Endometrium (tissue), 2 donors: ENCODE results near the gene IGF2BP2.
"Not testable (repeated sequence)": the region's sequence is repeated elsewhere in the genome, so short reads cannot be mapped to it uniquely, and the experiment has no call there.

ENCODE experiments used
- FAIRE-seq: peaks from 2 replicates; lab custom pipeline; 2012; peaks lifted over from hg19 to GRCh38; lab: Jason Lieb, UNC
- donor health status: control.
- donor health status: control.

The IGF2BP2 gene

DNA sequence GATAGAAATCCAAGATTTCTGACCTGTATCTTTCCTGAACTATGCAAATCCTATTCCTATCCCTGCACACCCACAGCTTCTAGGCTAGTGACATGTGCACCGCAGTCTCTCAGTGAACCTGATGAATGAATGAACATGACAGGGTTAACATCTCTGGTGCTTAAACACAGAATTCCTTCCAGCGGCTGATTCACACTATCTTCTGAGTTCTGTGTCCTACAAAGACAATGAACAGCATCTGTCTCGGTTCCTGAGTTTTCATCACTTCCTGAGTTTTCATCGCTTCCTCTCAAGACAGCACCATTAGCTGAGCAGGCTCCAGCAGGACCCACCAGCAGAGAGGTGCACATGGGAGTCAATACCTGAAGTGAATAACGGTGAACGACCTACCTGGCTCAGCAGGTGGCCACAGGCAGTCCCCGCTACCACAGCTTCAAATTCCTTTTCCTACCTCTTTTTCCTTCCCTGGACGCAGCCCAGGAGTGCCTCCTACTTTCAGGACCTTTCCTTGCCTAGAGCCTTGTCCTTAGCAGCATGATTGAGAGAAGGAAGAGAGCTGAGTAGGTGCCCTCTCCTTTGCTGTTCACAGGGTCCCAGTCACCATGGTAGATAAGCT, 113.5 kb downstream of the IGF2BP2 start:
- no peak for FAIRE-seq

DNA sequence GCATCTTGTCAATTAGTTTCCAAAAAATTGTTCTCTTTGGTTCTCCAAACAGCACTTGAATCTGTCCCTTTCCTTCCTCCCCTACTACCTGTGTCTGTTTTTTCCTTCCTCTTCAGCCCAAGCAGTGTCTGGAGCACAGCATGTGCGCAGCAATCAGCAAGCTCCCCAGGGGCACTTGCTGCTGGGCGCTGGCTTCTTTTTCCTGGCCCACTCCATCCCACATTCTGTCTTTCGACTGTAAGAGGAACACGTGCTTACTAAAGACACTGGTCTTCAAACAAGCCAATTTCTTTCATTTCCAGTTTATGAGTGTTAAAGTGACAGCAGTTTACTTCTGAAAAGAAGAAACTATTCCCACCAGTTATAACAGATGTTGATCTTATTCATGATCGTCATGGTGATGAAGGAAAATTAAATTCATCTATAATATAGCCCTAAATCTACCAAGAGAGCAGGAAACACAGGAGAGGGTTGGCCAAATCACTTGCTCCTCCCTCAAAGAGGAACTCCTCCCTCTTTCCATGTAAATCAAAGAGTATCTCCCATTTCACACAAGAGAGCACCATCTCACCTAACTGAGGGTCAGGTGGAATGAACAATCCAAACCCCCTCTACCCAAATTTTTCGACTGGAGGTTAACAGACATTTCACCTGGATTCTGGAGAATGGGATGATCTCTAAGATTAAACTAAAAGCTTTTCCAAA, 115.4 kb downstream of the IGF2BP2 start:
- FAIRE-seq = no peak

DNA sequence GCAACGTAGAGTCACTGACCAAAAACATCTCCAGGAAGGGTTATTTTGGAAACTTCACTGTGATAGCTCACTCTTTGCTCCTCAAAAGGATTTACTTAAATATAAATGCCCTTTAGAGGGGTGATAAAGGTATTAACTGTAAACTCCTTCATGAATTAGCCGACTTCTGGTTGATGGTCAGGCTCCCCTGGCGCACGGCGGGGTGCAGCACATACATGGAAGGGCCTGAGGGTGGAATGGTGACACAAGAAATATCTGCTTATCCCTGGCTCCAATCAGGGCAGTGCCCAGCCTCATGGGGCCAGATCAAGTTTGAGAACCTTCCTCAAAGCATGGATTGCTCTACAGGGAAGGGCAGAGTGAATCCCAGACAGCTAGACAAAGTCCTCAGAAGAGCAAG, 116.5 kb downstream of the IGF2BP2 start:
- no peak for FAIRE-seq

DNA sequence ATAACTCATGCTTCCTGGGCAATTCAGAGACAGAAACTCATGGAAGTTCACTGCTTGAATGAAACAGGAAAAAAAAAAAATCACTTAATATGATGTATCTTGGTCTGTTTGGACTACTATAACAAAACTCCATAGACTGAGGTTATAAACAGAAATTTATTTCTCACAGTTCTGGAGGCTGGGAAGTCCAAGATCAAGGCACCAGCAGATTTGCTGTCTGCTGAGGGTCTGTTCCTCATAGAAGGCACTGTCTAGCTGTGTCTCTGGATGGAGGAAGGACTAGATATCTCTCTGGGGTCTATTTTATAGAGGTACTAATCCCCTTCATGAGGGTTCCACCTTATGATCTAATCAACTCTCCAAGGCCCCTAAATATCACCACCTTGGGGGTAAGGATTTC, 119.3 kb downstream of the IGF2BP2 start:
- no peak for FAIRE-seq

DNA sequence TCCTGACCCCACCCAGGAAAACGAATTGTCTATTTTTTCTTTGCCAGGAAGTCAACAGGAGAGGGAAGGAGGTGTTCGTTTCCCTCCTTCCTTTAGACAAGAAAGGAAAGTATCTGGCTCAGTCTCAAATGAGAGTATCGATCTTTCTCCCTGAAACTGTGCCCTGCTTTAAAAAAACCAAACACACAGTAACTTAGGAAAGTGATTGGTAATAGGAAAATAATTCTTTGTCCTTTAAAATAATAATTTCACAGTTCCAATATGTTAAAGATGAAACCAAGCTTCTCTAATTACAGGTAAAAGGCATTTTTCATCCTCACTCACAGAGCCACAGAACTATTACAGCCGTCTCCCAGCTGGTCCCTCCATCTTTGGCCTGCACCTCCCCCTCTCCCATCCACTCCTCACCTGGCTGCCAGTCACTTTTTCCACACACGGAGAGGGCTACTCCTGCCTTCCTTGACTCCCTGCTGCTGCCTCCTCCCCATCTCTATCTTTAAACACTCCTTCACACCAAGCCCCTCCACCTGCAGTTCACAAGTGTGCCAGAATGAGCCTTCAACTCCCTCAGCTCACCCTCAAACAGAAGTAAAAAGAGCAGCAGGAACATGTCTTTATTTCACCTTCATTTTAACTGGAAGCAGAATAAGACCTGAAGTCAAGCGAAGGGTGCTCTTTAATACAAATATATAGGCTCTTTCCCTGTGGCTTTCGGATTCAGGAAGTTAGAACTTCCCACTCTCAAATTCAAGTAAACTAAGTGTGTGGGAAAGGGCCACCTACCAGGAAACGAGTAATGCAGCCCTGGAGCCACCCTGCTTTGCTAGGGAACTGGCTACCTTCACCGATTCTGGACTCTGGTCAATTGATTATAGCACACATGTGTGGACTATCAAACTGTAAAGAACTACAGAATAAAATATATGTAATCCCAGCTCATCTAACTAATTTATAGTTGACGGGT, 122.3 kb downstream of the IGF2BP2 start:
- FAIRE-seq = no peak

DNA sequence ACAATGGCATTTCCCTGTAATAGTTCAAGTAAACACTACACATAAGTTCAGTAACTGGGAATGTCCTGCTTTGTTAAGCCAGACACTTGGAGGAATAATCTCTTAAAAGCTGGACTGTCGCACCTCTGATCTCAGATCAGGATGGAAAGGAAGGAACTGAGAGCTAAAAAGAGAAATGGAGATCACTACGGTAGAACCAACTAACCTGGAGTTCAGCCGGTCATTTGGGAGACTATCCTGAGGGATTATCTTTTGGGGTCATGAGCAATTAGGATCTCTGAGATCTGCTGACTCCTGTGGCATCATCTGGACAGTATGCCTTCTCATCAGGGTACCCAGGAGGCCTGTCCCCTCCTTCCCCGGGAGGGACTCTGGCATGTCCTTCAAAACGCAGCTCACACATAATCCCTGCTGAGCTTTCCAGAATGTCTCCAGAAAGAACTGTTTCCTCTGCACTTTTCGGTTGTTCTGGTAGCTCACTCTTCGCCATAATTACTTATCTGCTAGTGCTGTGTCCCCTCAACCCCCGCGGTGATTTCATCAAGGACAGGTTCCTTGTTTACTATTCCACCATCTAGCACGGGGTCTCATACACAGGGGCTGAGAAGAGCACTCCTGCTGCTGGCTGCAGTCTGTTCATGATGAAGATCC, 123.1 kb downstream of the IGF2BP2 start:
- FAIRE-seq = no peak

DNA sequence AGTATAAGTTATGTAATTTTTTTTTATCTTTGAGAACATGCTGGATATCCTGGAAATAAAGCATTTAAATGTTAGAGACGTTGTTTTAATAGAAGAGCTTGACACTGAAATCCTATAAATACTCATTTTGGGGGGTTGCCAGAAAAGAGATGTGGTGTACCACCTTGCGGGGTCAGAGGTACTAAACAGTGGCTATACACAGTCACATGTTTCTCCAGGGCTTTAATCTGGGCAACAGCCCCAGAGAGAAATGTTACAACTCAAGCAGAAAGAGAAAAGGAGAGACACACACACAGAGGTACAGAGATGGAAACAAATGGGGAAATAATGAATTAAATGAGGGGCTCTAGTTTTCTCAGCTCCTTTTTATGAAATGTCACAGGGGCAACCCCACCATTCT, 124.9 kb downstream of the IGF2BP2 start:
- FAIRE-seq = no peak

DNA sequence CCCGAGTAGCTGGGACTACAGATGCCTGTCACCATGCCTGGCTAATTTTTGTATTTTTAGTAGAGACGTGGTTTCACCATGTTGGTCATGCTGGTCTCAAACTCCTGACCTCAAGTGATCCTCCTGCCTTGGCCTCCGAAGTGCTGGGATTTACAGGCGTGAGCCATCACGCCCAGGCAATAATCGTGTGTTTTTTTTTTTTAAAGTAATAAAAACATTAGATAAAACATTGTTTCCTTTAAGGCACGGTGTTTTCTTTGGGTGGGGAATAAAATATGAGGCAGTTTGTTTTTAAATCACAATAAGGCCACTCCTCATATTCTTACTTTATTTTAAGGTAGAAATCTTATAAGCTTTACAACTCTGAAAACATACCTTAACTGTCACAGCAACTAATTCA, 127.6 kb downstream of the IGF2BP2 start:
- not testable (repeated sequence) for FAIRE-seq

DNA sequence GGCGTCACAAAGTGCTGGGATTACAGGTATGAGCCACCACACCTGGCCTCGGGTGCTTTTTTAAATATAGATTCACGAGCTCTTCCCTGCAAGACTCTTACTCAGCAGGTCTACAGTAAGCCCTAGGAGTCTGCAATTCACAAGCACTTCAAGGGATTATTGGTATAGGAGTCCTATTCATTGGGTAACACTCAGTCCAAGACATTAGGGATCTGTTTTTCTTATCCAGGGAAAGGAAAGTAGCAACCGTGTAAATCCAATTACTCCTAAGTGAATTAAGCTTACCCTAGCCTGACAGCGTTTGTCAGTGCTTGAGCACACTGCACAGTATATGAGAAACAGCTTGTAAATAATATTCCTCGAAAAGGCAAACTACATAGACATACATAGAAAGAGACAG, 128.8 kb downstream of the IGF2BP2 start:
- no peak for FAIRE-seq

DNA sequence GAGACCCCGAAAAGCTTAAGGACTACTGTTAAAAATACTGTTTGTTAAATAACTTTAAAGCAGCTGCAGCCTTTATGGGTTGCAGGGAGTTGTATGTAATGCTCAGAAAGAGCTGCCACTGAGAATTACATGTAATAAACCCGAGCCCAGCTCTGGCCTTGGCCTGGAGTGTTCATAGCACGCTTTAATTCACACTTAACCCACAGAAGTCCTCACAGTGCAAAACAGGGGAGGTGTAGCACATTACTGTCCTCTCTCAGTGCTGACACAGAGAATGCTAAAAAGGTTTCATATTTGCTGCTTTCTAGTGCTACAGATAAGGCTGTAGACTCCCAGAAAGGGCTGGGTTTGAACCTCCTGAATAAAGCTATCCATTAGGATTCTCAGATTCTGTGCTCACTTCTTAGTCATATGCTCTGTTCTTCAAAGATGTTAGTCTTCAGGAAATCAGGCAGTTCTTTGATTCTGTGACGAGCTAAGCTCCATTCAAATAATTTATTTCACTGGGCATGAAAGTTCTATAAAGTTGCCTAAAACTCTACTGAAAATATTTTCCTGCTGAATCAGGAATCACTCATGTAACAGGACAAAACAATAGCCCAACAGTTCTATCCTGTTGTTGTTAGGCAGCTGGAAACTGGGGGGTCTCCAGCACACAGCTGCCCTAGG, 130.7 kb downstream of the IGF2BP2 start:
- no peak for FAIRE-seq

DNA sequence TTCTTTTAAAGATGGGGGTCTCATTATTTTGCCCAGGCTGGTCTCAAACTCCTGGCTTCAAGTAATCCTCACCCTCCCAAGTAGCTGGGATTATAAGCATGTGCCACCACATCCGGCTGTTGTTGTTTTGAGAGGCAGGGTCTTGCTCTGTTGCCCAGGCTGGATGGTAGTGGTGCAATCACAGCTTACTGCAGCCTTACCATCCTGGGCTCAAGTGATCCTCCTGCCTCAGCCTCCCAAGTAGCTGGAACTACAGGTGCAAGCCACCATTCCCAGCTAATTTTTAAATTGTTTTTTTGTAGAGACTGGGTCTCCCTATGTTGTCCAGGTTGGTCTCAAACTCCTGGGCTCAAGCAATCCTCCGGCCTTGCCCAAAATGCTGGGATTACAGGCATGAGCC, 133.2 kb downstream of the IGF2BP2 start:
- FAIRE-seq = no peak

DNA sequence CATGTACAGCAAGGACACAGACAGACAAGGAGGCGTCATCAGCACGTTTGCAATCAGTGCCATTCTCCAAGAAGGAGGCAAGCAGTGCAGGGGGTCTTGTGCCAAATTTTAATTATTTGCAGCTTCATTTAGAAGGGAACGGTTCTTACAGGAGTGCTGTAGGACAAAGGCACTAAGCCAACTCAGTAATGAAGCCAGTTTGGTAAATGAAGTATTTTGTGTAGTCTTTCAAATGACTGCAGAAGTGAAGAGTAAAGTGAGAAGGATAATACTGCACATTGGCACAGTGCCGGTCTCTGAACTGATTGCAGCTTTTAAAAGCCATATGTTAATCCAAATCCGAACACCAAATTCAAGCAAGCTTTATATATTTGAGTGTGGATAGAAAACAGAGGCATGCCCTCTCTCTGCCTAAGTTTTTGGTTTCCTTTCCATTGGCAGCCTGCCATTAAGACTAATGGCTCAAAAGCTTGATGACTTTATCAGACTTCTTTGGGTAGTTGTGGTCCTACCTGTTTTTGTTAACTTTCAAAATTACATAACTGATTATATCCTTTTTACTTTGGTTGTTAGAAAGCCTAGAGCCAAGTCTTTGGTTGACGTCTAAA, 137.5 kb downstream of the IGF2BP2 start:
- no peak for FAIRE-seq

DNA sequence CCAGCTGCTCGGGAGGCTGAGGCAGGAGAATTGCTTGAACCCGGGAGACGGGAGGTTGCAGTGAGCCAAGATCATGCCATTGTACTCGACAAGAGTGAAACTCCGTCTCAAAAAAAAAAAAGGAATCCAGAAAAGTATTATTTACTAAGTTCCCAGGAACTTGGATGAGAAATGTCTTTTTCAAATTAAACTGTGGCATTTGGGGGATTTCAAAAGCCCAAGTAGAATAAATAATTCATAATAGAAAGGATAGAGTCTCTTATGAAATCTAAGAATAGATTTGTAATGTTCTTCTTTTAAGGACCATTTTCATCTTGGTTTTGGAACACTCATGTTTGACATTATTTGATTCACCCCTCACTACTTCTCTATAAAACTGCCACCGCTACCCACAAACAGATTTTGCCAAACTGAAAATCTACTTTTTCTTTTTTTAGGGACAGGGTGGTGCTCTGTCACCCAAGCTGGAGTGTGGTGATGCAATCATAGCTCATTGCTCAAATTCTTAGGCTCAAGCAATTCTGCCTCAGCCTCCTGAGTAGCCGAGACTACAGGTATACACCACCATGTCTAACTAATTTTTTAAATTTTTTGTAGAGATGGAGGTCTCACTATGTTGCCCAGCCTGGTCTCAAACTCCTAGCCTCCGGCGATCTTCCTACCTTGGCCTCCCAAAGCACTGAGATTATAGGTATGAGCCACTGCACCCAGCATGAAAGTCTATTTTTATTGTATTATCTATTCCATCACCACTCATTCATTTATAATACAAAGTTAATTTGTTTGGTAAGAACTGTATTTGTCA, 139.4 kb downstream of the IGF2BP2 start:
- no peak for FAIRE-seq

DNA sequence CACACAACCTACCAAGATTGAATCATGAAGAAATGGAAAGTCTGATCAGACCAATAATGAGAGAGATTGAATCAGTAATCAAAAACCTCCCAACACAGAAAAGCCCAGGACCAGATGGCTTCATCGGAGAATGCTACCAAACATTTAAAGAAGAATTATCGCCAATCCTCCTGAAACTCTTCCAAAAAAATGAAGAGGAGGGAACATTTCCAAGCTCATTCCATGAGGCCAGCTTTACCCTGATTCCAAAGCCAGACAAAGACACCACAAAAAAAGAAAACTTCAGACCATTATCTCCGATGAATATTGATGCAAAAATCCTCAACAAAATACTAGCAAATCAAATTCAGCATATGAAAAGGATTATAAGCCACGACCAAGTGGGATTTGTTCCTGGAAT, 144.6 kb downstream of the IGF2BP2 start:
- no peak for FAIRE-seq

DNA sequence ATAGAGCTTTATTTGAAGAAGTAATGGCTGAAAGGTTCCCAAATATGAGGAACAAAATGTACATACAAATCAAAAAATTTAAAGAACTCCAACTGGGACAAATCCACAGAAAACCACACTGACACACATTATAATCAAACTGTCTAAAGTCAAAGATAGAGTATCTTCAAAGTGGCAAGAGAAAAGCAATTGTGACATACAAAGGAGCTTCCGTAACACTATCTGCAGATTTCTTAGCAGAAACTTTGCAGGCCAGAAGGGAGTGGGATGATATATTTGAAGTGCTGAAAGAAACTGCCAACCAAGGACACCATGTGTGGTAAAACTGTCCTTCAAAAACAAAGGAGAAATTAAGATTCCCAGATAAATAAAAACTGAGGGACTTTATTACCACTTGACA, 146.8 kb downstream of the IGF2BP2 start:
- no peak for FAIRE-seq

DNA sequence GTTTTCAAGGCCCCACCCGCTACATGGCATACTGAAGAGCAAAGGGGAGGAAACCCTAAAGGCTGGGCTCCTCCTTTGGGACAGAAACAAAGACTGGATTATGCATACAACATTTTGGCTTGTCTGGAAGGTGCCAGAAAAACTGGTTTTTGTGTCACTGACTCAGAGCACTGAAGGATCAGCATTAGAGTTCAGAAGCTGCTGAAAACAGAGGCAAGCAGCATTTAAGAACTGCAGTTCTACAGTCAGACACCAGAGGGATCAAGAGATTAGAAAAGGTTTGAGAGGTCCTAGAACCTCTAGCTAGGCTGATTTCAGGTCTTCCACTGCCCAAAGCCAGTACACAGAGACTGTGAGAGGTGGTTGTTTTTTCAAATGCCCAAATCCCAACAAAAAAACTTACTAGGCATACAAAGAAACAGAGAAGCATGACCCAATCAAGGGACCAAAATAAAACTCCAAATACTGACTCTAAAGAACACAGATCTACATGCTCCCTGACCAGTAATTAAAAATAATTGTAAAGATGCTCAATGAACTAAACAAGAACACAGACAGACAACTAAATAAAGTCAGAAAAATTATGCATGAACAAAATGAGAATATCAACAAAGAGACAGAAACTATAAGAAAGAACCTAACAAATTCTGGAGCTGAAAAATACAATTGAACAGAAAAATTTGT, 147.6 kb downstream of the IGF2BP2 start:
- FAIRE-seq = no peak

DNA sequence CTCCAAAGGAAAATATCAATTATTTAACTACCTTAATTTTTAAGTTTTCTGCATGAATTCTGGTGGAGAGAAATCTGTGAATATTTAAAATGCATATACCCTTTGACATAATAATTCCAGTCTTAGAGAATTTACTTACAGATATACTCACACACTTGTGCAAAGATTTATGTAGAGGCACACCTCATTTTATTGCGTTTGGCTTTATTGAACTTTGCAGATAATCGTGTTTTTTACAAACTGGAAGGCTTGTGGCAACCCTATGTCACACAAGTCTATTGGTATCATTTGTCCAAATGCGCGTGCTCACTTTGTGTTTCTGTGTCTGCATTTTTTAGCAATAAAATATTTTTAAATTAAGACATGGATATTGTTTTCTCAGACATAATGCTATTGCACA, 157.3 kb downstream of the IGF2BP2 start:
- no peak for FAIRE-seq

DNA sequence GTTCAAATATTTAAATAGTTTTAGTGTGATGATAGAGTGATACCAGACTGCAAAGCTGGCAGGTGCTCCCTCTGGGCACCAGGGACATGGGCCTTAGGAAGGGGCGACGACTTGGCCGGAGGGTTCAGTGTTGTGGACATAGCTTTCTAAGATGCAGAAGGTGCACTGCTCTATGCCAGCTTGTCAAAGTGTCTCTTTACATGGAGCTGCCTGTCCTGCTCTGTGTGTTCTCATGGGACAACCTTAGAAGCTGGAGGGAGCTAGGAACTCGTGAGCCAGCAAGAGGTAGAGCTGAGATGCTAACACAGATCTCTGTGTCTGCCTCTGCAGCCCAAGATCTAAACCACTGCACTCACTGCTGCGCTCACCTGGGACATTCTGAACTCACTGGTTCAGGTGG, 160.9 kb downstream of the IGF2BP2 start:
- no peak for FAIRE-seq

DNA sequence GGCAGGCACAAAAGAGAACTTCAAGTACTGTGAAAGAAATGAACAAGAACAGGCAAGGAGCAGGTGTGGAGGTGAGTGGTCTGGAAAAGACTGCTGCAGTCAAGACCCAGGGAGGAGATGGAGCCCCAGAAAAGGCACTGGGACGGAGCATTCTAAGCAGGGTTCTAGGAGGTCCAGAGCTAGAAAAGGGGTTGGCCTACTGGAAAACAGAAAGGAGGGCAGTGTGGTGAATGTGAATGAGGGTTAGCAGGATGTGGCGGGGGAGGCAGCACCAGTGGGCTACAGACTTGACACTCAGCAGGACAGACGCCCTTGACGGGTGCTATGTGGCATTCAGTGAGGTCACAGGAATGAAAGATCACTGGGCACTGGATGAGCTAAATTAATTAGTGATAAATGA, 163.1 kb downstream of the IGF2BP2 start:
- no peak for FAIRE-seq

DNA sequence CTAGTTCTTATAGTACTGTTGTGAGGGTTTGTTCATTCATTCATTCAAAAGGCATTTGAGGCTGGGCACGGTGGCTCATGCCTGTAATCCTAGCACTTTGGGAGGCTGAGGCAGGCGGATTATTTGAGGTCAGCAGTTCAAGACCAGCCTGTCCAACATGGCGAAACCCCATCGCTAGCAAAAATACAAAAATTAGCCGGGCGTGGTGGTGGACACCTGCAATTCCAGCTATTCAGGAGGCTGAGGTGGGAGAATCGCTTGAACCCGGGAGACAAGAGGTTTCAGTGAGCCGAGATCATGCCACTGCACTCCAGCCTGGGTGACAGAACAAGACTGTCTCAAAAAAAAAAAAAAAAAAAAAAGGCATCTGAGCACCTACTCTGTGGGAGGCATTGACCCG, 163.5 kb downstream of the IGF2BP2 start:
- FAIRE-seq = not testable (repeated sequence)
